ENCODE measurements around the gene CASP8AP2.
"Not testable (repeated sequence)": the region's sequence is repeated elsewhere in the genome, so short reads cannot be mapped to it uniquely, and the experiment has no call there.

The CASP8AP2 gene

DNA sequence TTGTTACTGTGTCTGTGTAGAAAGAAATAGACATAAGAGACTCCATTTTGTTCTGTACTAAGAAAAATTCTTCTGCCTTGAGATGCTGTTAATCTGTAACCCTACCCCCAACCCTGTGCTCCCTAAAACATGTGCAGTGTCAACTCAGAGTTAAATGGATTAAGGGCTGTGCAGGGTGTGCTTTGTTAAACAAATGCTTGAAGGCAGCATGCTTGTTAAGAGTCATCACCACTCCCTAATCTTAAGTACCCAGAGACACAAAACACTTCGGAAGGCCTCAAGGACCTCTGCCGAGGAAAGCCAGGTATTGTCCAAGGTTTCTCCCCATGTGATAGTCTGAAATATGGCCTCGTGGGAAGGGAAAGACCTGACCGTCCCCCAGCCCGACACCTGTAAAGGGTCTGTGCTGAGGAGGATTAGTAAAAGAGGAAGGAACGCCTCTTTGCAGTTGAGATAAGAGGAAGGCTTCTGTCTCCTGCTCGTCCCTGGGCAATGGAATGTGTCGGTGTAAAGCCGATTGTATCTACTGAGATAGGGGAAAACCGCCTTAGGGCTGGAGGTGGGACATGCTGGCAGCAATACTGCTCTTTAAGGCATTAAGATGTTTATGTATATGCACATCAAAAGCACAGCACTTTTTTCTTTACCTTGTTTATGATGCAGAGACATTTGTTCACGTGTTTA, 61.3 kb downstream of the CASP8AP2 start:
- not testable (repeated sequence) for DNase-seq

DNA sequence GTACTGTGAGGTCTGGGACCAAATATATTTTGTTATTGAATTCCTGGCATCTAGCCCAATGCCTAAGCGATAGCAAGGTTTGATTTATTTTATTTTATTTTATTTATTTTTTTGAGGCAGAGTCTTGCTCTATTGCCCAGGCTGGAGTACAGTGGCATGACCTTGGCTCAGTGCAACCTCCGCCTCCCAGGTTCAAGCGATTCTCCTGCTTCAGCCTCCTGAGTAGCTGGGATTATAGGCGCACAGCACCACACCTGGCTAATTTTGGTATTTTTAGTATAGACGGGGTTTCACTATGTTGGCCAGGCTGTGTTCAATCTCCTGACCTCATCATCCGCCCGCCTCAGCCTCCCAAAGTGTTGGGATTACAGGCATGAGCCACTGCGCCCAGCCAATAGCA, 62.9 kb downstream of the CASP8AP2 start:
- DNase-seq, result not testable (repeated sequence)

DNA sequence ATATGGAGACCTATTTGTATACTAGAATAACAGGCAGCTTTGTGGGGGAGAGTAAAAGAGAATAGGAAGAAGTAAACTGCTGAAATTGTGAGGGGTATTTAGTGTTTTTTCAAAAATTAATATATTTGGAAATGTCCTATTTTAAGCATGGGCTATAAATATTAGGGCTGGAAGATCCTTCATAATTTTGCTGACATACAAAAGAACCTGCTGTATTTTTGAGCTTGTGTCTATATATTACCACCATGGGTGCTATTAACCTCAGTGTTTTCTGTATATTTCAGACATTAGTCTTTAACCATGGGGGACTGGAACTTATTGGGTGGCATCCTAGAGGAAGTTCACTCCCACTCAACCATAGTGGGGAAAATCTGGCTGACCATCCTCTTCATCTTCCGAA, 64.5 kb downstream of the CASP8AP2 start, which contains the start of gene GJA10:
TSS of gene GJA10 (plus strand) at position 301 of the 400 bp plus-strand sequence. CDS start at position 301, 0 bp downstream.
- DNase-seq, result no peak

DNA sequence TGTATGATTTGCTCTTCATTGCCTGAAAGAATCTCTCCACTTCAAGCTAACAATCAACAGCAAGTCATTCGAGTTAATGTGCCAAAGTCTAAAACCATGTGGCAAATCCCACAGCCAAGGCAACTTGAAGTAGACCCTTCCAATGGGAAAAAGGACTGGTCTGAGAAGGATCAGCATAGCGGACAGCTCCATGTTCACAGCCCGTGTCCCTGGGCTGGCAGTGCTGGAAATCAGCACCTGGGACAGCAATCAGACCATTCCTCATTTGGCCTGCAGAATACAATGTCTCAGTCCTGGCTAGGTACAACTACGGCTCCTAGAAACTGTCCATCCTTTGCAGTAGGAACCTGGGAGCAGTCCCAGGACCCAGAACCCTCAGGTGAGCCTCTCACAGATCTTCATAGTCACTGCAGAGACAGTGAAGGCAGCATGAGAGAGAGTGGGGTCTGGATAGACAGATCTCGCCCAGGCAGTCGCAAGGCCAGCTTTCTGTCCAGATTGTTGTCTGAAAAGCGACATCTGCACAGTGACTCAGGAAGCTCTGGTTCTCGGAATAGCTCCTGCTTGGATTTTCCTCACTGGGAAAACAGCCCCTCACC, 65.7 kb downstream of the CASP8AP2 start:
- no peak for DNase-seq

DNA sequence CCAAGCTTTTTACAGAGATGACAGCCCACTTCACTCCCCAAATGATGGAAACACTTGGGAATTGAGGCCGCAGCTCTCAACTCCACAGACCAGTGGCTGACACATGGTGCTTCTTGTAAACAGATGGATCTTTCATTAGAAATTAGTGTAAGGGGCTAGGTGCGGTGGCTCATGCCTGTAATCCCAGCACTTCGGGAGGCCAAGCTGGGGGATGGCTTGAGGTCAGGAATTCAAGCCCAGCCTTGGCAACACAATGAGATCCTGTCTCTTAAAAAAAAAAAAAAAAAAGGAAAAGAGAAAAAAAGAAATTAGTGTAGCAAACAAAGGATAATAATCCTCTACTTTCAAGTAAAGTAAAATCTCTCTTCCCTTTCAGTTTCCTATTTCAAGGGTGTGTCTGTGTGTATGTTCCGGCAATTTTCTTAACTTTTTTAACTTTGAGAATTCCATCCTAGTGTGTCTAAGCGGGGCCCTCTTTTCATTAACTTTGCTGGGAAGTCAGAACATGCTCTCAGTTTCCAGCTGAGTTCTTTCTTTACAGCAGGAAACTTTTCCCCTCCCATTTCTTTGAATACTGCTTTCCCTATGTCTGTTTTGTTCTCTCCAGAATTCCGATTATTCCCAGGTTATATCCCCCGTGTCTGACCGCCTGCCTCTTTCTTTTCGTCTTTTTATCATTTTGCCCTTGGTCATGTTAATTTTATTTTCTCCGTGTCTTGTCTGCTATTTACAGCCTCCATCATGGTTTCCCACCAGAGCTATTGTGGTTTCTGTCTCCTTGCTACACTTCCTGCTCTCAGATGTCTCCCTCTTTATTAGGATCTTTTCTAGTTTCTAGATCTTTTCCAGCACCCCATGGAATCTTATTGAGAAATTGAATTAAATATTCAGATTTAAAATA, 80.6 kb downstream of the CASP8AP2 start:
- DNase-seq, result not testable (repeated sequence)

DNA sequence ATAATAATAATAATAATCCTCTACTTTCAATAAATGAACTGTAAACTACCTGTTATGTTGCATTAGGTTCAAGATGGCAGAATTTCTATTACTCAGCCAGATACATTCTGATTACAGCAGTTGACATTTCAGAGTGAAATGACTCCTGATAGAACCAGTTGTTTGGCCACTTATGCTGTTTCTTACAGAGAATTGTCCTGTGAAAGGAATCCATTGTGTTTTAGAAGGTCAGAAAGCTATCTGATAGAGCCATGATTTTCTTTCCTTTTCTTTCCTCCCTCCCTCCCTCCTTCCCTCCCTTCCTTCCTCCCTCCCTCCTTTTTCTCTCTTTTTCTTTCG, 81.2 kb downstream of the CASP8AP2 start:
- DNase-seq, result no peak

DNA sequence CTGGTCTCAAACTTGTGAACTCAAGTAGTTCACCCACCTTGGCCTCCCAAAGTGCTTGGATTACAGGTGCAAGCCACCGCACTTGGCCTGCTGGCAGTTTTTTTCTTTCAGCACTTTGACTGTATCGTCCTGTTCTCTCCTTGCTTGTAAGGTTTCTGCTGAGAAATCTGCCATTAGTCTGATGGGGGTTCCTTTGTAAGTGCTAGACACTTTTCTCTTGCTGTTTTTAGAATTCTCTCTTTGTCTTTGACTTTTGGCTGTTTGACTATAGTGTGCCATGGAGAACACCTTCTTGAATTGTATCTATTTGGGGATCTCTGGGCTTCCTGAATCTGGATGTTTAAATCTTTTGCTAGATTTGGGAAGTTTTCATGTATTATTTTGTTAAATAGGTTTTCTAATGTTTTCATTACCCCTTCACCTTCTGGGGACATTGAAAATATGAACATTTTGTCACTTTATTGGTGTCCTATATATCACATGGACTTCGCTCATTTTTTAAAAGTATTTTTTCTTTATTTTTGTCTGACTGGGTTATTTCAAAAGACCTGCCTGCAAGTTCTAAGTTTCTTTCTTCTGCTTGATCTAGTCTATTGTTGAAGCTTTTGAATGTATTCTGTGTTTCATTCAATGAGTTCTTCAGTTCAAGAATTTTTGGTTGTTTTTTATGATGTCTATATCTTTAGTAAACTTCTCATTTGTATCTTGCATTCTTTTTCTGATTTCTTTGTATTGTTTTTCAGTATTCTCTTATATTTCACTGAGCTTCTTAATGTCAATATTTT, 86.6 kb downstream of the CASP8AP2 start:
- no peak for DNase-seq

DNA sequence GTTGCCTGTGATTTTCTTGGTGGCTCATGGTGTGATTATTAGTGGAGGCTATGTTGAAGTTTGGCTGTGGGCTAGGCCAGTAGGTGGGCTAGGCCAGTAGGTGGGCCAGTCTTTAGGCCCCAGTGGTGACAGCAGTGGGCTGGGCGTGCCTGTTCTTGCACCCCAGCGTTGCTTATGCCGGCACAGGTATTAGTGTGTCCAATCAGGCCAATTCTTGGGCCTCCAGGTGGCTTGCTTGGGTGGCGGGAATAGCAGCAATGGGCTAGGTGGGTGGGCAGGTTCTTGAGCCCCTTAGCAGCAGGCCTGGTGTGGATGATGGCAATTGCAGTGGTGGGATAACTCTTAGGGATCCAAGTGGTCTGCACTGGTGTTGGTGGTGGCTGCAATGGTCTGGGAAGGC, 87.5 kb downstream of the CASP8AP2 start:
- no peak for DNase-seq

DNA sequence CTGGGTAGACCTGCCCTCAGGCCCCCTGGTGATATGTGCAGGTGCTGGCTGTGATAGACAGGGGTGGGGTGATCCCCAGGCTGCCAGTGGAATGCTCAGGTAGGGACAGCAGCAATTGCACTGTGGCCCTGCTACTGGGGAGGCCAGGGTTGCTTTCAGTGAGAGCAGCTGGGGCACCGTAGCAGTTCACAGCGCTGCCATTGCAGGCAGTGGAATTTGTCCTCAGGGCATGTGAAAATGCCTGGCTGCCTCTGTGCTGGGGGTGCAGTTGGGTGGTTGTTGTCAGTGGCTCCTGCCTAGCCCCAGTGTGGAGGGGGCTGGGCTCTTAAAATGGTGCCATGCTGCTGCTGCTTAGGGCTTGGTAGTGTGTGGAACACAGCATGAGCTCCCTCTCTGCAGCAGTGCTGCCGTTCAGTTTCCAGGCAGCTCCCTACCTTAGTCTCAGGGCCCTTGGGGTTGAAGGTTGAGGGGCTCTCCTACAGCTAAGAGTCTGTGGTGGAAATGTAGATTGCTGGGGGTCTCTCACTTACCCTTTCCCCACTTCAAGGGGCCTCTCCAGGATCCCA, 88.2 kb downstream of the CASP8AP2 start:
- no peak for DNase-seq

Measured in stimulated activated CD4-positive, alpha-beta T cell treated with anti-CD3 and anti-CD28 coated beads, Interleukin-15, amount 100 ng/mL, for 24 hours (primary cell).